Activated CD4-positive, alpha-beta T cell treated with anti-CD3 and anti-CD28 coated beads for 24 hours (primary cell): Measurements from ENCODE around the gene ANO8.
"Not testable (repeated sequence)": the region's sequence is repeated elsewhere in the genome, so short reads cannot be mapped to it uniquely, and the experiment has no call there.

ENCODE experiments used
- DNase-seq, 2 donors: peaks; one replicate each; pipeline ENCODE4 v3.0.0-alpha.2; 2020; ENCODE audit warnings: low read depth in 2 of 2

The ANO8 gene

DNA sequence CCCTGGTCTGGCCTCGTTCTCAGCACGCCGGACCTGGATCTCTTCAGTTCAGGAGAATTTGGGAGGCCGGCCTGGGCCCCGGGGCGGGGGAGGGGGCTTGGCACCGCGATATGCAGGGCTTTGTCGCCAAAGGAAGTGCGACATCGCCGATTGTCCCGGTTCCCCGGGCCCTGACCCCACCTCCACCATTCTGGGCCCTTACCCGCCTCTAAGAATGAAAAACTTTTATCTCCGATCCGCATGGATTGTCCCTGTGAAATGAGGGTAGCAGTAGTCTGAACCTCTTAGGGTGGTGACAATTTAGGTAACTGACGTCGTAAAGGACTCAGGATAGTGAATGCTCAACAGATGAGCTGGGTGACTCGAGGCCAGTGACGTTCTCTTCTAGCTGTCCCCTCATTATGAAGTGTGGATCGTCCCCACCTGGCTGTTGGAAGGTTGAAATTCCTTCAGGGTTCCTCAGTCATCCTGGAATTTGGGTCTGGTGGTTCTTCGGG is 24.6 kb downstream of the ANO8 start:
- DNase-seq = no peak

DNA sequence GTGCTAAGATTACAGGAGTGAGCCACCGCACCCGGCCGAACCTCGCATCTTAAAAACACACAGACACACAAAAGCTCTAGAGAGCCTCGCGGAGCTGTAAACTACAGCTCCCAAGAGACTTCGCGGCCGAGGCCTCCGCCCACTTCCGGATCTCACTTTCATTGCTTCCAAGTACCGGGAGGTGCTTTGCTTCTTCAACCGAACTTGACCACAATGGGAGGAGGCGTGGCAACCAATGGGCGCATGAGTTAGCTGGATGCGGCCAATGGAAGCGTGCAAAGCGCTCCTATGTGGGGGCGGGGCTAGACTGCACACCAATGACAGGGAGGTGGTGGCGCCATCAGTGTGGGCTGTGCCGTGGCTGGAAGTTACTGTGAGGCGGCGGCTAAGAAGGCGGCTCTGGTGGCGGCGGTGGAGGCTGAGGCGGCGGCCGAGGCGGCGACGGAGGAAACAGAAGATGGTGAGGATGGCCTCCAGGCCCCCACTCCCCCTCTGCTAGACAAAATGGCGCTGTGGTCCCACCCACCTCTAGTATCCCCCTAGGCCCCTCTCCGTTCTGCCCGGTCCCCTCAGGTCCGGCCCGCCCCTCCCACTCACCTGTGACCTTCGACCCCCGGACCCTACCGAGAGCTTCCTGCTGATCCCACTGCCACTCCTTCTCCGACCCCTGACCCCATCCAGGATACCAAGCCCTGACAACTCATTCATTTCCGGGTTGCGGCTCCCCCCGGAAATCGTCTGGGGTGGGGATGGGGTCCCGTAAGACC is 25.3 kb downstream of the ANO8 start, which contains the start of gene DDA1:
Gene DDA1, plus strand, starts transcription at position 366 of the 767 bp plus-strand sequence. Its CDS starts 92 bp downstream, at position 458.
- peak; percentile 98 to 99 for DNase-seq

DNA sequence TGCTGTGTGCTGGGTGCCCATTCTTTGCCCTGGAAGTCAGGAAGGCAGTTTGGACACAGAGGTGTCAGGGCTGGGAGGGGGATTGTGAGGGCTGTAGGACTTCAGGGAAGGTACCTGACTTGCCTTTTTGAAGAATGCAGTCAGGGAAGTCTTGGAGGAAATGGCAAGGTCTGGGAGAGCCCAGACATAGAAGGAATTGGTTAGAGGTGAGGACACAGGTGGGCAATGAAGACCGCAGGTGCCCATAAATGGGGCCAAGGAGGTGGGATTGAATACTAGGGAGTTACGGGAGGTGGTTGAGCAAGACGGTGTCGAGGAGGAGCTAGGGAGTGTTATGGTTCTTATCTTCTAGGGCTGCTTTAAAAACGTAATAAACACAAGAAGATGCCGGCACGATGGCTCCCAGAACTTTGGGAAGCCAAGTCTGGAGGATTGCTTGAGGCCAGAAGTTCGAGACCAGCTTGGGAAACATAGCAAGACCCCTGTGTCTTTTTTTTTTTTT is 26.7 kb downstream of the ANO8 start:
- no peak for DNase-seq

- DNase-seq = no peak
Observed at GRCh38 chr19:17306285-17306714, 28.4 kb downstream of the ANO8 start.

GRCh38 chr19:17305517-17306284 is 29.0 kb downstream of the ANO8 start, which contains the start of gene MRPL34:
Gene MRPL34 (plus strand): TSS chr19:17305872. CDS start chr19:17305893, 21 bp downstream.
- DNase-seq = peak; percentile 87 to 93

GRCh38 chr19:17305216-17305516 is 29.5 kb downstream of the ANO8 start:
- no peak for DNase-seq

GRCh38 chr19:17304386-17305215 is 30.1 kb downstream of the ANO8 start:
- DNase-seq = no peak

DNA sequence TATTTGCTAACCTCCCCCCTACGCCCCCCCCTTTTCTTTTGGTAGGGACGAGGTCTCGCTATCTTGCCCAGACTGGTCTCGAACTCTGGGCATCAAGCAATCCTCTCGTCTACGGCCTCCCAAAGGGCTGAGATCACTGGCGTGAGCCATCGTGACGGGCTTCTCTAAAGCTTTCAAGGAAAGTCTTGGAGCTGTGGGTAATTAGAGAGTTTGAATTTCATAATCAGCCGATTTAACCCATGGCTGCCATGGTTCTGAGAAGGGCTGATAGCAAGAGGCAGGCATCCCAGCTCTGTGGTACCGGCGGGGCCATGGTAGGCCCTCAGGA is 30.8 kb downstream of the ANO8 start:
- DNase-seq = no peak

DNA sequence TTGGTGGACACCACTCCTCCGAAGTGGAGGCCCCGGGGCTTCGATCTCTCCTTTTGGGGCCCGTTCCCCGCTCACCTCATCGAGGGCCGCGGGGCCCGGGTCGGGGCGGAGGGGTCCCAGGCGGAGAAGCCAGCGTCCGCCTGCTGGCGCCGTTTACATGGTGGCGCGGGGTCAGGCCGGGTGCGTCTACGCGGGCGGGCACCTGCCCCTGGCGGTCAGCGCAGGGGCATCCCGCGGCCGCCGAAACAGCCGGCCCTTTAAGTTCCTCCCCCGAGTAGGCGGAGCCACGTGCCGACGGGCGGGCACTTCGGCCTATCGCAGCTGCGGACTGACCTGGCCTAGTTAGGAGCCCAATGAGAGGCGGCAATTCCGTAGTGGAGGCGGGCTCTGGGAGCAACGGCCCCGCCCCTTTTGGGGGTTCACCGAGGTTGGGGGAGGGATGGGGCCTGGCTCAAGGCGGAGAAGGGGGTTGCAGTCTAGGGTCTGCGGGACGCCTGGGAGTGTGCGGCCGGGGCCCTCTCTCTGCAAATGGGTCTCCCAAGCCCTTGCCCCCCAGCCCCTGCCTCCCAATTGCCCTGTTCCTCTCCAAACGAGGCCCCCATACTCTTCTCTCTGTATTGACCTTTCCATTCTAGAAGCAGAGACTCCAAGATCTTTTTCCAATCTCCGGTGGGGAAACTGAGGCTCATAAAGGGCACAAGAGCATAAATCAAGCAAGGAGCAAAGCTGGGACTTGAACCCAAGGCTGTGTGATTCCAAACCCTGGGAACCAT is 31.3 kb downstream of the ANO8 start, which contains the start of gene ABHD8:
Gene ABHD8, minus strand, starts transcription at position 259 of the 773 bp plus-strand sequence. CDS start 1,809 bp downstream, outside the sequence.
- DNase-seq = peak; percentile 88 to 92

GRCh38 chr19:17302391-17303166 is 32.1 kb downstream of the ANO8 start:
- no peak for DNase-seq

GRCh38 chr19:17300992-17301619 is 33.5 kb downstream of the ANO8 start:
- no peak for DNase-seq

DNA sequence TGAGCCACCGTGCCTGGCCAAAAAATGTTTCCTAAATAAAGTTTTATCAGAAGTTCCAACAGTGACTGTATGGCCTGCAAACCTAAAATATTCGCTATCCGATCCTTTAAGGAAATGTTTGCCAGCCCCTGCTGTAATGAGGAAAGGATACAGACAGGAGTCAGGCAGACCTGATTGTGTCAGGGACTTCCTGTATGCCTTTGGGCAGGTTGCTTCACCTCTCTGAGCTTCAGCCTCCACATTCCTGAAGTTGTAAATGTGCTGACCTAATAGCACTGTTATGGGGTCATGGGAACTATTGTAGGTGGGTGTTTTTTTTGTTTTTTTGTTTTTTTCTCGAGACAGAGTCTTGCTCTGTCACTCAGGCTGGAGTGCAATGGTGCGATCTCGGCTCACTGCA is 37.7 kb downstream of the ANO8 start:
- DNase-seq = no peak

- DNase-seq = no peak
Observed at GRCh38 chr19:17296273-17296672, 38.4 kb downstream of the ANO8 start.

DNA sequence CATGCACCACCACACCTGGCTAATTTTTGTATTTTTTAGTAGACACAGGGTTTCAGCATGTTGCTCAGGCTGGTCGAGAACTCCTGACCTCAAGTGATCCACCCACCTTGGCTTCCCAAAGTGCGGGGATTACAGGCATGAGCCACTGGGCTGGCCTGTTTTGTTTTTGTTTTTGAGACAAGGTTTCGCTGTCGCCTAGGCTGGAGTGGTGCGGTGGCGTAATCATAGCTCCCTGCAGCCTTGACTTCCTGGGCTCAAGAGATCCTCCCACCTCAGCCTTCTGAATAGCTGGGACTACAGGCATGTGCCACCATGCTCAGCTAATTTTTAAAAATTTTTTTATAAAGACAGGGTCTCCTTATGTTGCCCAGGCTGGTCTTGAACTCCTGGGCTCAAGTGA is 39.1 kb downstream of the ANO8 start:
- not testable (repeated sequence) for DNase-seq

DNA sequence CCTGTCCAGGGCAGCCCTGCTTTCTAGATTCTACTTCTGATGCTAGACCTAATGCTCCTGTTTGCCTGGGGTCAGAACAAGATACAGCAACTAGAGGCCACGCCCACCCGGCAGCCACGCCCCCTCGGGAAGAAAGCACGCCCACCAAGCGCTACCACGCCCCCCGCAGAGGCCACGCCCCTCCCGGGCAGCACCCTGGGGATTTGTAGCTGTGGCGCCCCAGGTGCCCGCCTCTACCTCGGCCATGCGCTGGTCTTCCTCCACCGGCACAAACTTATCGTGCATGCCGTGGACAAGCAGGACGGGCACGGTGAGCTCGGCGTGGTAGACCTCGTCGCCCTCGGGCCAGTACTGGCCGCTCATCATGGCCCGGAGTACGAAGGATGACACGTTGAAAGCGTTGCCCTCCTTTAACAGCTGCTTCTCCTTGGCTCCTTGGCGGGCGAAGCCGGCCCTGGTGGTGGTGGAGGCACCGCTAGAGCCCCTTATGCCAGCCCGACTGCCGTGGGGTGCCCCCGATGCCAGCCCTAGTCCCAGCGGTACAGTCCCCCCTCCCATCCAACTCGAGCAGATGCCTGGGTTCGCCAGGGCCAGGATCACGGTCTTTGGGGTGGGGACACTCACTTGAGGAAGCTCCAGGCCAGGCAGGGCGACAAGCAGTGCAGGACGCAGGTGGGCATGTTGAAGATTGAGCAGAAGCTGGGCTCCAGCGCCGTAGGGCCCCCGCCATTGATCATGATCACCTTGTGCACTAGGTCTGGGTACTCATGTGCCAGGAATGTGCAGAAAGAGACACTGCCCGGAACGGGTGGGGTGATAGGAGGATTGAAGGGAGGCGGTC is 40.4 kb downstream of the ANO8 start:
- peak in 1 of 2 donors; percentile 42 for DNase-seq

- DNase-seq = no peak
Observed at GRCh38 chr19:17293605-17294004, 41.0 kb downstream of the ANO8 start.

DNA sequence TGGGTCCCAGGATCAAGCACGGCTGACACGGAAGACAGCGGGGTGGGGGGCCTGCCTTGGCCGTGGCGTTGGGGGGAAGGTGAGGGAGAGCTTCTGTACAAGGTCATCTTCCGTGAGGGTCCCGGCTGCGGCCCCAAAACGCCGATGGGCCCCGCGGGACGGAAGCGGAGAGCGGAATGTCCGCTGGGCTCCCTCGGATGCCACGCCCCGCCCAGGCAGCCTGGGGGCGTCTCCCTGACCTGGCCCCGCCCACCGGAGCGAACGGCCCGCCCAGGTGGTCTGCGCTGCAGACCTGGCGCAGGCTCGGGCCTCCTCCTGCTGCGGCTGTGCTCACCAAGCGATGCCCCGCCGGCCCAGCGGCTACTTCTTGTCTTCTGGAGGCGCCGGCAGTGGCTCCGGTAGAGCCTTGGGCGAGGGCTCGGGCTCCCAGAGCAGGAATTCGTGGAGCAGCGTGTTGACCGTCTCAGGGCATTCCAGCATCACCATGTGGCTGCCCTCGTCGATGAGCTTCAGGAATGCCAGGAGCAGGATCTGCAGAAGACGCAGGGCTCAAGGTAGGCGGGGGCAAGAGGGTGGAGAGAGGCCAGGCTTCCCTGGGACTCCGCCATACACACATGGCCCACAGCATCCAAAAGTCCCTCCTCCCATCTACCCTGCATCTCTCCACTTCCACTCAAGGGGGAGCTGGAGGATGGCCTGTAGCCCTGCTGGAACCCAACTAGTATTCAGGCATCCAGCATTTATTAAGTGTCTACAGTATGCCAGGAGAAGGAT is 42.2 kb downstream of the ANO8 start:
- DNase-seq = peak; percentile 77

- DNase-seq = no peak
Observed at GRCh38 chr19:17289489-17289888, 45.2 kb downstream of the ANO8 start.
